HG03280 (cell line): ENCODE data around the gene GRID1.
"Not testable (repeated sequence)": the region's sequence is repeated elsewhere in the genome, so short reads cannot be mapped to it uniquely, and the experiment has no call there.

Source experiments
- ATAC-seq: cut with Tn5 transposase; IDR thresholded peaks from one replicate; pipeline ENCODE4 v1.9.1; 2021; ENCODE audit warnings: mild to moderate bottlenecking, moderate library complexity; ENCODE audit not compliant: unreplicated experiment

GRID1 gene

DNA sequence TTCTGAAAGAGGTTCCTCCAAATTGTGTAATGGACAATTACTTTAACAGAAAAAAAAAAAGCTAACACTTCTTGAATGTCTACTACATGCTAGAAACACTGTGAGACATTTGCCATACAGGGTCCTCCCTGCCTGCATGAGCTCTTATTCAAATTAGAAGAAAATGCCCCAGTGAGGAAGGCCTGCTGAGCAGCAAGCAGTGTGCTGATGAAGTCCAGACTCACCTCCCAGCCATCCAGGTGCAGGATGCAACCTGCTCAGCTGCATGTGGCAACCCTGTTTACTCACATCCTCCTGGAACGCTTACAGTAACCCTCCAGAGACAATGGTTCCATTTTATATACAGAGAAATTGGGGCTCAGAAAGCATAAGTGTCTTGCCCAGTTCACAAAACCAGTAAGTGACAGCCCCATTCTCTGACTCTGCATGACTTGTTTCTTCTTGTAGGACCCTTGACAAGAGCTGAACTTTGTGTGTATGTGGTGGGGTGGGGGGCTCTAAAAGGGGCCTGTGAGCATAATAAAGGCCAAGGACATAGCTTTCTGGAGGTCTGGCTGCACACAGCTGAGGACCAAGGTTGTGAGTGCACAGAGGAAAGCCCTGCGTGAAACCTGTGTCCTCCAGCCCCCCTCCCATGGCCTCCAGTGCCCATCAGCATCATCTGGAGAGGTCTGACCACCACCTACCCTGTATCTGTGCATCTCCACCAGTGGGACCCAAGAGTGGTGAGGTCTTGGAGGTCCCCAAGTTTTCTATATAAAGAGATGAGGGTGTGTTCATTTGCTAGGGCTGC, 387.8 kb downstream of the GRID1 start:
- no peak for ATAC-seq

DNA sequence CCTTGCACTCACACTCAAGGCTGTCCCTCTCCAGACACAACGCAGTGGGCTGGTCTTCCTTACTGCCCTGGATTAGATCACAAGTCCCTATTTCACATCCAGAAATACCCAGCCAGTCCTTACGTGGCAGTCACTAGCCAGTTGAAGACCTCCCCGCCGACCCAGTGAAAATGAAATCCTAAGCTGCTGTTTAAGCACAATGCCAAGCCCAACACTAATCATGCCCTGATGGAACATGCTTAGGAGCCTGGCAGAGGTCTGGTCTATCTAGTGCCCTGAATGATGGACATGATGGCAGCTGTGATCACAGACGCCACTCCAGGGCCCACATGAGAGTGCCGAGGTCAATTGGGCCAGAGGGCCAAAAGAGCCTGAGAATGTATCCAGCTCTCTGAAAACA, 389.0 kb downstream of the GRID1 start:
- ATAC-seq, result no peak

DNA sequence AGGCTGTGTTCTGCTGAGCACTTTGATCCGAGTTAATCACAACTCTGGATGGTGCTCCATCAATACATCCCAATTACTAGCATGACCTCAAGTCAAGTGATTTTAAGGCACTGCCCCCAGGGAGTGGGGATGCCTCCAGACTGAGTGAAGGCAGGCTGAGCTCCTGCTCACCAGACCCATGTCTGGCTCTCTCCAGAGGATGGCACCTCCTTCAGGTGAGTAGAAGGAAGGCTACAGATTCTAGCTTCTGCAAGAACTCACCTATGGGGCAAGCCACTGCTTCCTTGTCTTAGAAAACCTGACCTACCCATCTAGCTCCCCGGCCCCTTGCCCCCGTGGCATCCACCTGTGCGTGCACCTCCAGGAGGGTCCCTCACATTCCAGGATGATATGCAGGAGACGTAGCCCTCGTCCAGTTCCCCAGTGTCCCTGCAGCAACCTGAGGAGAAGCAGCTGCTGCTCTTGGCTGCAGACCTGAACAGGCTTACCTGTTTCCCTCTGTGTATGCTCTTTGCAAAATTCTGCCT, 390.3 kb downstream of the GRID1 start:
- no peak for ATAC-seq

DNA sequence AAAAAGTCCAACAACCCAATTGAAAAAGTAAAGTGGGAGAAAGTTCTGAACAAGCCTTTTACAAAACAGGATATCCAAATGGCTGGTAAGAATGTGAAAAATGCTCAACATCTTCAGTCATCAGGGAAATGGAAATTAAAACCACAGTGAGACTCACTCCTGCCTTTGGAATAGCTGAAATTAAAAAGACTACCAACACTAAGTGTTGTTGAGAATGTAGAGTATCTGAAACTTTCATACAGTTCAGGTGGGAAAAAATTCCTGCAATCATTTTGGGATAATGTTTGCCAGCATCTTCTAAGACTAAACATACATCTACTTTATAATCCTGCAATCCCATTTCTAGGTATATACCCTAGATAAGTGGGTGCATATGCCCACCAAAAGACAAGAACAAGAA, 395.1 kb downstream of the GRID1 start:
- no peak for ATAC-seq

DNA sequence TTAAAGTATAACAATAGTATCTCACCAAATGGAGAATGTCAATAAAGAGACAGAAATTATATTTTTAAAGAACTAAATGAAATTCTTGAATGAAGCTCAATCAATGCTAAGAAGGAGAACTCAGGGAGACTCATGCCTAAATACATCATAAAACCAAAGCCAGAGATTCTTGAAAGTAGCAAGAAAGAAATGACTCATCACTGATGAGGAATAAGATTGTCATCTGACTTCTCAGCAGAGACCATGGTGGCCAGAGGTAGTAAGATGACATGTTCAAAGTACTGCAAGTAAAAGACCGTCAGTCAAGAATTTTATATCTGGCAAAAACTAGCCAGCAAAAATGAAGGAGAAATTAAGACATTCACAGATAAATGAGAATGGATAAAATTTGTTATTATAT, 399.0 kb downstream of the GRID1 start:
- no peak for ATAC-seq

DNA sequence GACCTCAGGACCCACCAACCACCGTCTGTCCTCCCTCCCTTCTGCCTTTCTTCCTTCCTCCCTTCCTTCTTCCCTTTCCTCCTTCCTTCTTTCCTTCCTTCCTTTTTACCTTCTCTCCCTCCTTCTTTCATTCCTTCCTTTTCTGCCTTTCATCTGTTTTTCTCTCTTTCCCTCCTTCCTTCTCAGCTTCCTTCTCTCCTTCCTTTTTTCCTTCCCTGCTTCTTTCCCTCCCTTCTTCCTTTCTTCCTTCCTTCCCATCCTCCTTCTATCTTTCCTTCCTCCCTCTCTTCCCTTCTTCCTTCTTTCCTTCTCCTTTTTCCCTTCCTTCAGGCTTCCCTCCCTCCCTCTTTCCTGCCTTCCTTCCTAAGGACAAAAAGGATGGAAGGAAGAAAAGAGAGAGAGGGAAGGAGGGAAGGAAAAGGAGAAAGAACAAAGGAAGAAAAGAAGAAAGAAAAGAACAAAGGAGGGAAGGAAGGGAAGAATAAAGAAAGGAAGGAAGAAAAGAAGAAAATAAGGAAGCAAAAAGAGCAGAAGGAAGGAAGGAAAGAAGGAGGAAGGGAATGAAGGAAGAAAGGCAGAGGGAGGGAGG, 405.0 kb downstream of the GRID1 start:
- no peak for ATAC-seq

DNA sequence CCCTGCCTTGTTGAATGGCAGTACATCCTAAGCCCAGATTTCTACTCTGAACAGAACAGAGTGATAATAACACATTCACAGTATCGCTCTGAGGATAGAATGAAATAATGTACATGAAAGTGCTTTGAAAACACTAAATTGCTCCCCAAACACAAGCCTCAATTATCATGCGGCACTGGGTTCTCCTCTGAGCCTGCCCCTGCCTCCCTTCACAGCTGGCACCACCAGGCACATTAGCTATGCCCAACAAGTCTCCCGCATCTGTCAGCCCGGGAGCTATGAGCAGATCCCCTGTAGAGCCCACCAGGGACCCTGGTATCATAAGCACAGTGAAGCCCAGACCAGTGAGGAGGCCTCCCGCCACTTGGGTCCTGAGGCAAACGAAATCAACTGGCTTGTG, 405.5 kb downstream of the GRID1 start:
- ATAC-seq, result no peak

DNA sequence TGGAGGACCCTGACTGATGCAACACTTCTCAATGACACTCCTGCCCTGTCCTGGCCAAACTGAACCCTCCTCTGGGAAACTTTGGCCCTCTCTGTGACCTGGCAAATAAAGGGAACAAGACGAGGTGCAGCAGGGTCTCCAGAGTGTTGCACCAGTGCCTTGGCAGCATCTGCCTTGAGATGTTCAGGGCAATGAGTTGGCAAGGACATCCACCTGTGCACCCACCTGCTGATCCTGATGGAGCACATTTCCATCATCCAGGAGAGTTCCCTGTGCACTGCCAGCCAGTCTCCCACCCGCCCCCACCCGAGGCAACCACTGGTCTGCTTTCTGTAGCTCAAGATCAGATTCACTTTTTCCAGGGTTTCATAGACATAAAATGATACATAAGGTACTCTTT, 407.4 kb downstream of the GRID1 start:
- ATAC-seq, result no peak

DNA sequence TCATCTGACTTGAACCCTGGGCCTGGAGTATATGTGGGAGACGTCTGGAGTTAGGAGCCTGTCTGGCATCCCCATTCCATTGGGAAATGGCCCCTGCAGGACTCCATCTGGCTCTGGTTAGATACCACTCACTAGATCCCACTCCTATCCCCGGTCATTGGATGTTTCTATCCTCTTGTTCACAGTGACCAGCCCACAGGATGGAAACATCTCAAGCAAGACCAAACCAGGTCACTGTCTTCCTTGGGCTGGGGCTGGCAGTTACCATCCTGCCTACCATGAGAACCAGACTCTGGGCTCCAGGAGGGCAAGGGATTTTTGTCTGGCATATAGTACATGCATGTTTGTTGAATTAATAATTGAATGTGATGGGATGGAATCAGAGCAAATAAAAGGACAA, 415.7 kb downstream of the GRID1 start:
- no peak for ATAC-seq

DNA sequence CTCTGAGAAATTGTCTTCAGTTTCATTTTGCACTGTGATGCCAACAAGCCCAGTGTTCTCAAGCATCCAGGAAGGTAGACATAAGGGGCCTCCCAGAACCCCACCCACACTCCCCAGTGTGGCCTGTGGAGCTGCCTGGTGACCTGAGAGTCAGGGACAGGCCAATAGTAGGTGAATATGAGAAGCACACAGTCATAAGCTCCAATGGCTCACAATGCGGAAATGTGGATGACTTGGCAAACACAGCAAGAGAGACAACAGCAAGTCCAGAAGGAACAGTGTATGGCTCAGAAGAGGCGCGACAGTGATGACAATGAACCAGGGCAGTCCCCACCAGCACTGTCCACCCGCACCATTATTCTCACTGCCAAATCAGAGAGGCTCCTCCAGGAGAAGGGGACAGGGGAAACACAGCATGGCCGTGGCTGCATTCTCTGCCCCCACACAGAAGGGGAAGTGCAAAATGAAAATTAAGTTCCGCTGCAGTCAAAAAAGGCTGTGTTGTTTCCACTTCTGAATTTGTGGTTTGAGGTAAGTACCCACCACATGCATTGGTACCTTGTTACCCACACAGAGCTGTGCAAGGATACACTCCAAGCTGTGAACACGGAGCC, 419.8 kb downstream of the GRID1 start:
- ATAC-seq, result peak; percentile 75

DNA sequence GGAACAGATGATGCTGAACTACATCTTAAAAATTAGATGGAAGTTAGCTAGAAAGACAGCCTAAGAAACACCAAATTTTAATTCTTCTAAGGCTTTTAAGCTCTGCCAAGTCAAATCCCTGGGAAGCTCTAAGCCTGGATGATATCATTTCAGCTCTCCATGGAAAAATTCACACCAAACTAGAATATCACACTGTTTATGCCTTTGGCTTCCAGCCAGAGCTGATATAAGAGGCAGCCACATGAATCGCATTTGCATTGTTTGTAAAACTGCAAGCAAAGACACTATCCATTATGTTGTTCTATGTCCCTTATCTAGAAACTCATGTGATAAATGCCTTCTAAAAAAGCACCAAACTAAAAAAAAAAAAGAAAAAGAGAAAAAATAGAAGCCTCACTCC, 430.4 kb downstream of the GRID1 start:
- ATAC-seq, result no peak

DNA sequence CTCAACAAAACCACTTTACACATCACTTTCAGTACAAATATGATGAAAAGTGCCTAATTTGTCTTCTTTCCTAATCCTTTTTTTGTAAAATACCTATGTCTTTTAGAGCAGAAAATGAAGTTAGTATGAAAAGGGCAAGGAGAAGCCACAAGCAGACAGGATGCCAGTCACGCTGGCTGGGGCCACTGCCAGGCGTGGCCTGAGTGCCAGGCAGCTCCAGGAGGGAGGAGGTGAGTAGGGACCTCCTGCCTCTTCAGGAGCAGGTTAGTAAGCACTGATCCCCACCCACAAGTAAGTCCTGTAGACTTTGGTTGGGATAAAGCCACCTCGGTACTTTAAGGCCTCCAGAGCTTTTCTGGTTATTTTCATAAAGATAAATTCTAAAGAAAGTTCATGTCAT, 432.0 kb downstream of the GRID1 start:
- ATAC-seq, result no peak

DNA sequence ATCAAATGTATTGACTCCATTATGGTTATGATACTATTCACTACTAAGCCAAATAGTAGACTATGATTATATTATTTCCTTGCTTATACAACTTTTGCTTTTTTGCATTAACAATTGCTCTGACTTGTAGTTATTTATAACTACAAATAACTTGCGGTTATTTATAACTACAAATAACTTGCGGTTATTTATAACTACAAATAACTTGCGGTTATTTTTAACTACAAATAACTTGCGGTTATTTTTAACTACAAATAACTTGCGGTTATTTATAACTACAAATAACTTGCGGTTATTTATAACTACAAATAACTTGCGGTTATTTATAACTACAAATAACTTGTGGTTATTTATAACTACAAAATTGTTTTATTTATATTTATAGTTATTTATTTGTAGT, 436.6 kb downstream of the GRID1 start:
- ATAC-seq, result not testable (repeated sequence)

DNA sequence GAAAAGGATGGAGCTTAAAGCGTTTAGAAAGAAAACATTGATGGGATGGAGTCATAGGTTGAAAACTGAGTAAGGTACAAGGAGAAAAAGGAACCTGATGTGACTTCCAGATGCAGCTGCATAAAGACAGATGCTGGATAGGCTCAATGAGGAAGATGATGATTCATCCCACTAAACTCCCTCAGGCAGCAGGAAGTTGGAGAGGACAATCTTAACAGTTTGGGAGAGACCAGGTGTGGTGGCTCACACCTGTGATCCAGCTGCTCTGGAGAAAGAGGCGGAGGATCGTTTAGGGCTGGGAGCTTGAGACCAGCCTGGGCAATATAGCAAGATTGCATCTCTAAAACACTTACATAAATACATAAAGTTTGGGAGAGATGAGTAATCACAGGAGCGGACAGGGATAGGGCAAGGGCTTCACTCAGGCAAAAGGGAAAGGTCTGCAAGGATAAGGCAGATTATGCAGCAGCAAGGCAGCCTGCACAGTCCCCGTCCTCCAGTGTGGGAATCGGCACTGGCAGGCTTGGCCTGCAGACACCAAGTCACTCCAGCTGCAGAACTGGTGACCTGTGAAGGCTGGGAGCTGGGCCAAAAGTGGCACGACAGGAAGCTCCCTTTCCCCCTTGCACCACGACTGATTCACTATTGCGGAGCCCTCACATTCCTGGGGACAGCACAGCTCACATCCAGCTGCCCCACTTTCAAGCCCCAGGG, 438.5 kb downstream of the GRID1 start:
- no peak for ATAC-seq

DNA sequence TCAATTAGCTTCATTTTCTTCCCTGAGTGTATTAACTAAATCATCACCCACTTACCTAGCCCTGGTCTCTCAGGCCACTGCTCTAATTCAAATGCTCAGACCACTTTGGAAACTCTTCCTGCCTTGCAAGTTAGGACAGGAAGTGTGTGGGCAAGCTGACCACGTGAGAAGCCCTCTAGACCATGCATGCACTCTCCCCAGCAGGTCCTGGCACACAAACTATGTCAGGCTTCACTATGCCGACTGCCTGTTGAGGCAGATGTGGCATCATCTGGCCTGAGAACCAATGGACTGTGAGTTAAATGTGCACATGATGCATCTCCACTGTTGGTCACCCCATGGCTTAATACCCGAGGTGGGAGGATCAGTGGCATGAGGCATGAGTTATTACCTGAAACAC, 439.6 kb downstream of the GRID1 start:
- no peak for ATAC-seq

DNA sequence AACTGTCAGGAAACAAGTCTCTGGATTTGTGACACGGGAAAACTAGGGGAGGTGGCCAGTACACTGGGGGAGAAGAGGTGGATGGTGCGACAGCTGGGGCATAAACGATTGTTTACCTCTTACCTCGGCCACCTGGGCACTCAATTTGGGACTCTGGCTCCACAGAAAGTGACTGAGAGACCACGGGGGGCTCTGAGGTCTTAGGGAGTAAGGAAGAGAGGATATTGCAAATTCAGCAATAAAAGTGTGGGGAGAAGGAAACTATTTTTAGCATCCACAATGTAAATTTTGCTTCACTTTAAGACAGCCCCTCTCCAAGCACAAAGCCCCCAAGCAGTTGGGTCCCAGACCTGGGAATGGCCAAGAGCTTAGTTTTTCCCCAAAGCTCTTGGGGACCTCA, 440.5 kb downstream of the GRID1 start:
- no peak for ATAC-seq

DNA sequence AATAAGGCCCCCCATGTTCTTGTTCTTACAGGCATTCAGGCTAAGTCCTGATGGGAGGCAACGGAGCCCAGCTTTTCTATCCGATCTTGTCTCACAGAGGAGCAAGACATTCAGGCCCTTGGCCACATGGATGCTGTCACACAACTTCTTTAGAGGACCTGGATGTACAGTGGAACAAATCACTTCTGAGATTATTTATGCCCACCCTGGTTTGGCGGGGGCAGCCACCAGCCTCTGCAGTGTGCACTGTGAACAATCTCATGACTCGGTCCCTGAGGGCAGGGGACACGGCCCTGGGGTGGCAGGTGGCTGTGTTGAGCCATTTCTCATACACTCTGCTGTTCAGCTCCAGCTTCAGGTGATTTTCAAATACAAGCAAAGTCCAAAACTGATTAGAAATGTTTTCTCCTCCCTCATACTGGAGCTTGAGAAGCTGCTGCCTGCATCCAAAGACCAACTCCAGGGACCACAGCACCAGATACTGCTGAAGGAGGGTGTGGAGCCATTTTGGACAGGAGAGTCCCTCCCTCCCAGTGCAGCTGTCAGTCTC, 441.3 kb downstream of the GRID1 start:
- no peak for ATAC-seq

DNA sequence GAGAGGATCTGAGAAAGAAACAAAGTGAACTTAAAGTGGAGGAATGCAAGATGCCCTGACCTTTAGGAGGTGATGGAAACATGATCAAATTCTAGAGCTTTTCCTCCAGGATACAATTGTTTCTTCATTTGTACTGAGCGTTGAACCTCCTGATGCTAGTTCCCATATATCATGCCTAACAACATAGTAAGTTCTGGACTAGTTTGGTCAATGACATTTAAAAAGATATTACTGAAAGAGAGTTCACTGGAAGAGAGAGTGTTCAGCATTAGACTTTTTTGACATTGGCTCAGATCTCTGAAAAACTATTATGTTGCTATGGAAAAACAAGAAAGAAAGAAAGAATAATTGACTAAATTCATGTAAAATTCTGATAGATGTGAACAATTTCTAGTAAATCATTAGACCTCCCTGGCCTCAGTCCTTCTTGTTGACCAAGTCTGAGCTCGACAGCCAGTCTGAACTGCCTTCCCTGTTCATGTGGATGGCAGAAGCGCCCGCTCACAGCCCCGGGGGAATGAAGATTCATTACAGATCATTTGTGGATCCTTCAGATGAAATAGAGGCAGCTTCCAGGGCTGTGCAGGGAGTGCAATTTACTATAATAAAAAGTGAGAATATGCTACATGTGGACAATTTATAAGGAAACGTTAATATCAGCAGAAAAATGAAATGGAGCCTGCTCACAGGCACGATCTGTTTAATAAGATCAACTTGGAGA, 442.1 kb downstream of the GRID1 start:
- ATAC-seq, result no peak

DNA sequence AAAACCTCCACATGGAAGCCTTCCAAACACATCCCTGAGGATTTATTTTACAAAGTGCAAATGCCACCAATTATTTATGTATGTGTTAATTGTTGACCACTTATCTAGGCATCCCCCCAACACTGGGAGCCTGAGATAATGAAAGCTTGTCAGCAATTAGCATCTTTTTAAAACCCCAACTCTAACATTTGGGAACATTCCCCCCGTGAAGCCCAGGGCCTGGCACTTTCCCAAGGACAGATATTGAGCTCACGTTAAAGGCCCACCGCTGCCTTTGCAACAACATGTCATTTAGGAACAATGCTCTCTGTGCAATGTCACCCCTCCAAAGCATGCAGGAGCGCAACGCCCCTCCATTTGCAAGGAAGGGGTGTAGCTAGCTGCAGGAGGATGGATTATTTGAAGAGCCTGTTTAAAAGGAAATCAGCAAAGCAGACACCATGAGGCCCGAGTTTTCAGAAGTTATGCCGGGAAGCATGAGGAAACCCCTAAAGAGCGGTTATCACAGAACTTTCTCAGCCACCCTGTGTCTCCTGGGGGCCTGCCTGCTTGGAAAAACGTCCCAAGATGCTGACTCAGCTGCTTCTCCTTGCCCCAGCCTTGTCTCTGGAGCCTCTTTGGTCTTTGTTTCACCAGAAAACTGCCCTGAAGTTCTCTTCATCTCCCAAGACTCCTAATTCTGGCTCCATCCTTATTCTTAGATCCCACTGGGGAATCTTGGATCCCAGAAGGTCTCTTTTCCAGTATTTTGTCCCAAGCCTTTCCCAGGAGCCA, 444.1 kb downstream of the GRID1 start:
- no peak for ATAC-seq

DNA sequence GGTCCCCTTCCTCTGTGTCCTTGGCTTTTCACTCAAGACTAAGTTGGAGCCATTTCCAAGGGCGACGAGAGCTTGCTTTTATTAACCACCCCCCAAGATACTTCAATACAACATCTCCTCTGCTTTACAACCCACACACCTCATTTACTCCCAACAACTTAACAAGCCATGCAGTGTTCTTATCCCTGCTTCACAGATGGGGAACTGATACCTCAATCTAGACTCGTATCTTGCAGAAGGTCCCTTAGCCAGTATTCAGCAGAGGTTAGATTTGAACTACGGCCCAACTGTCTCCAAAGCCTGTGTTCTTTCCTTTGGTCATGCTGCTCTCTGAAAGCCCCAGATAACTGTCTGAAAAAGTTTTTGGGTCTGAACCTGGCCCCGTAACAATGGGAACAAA, 444.8 kb downstream of the GRID1 start:
- no peak for ATAC-seq
